Measurements from ENCODE around the gene BMP8A. TPM values are rescaled to one million over a fixed set of nuclear protein-coding genes. Genes with fewer than 3 reads are reported as not detected.
"Not testable (repeated sequence)": the region's sequence is repeated elsewhere in the genome, so short reads cannot be mapped to it uniquely, and the experiment has no call there.

The BMP8A gene
- total RNA-seq, 1 experiment from 2014 or later, result 0.11 TPM

- DNase-seq, result no peak
- intact Hi-C loops (cut with micrococcal nuclease), result no loop called here
- Histone ChIP-seq H3K27ac (ENCODE audit: low read length) (no peak overlapping the region), H3K9ac (ENCODE audit: low read length) (no peak overlapping the region), H3F3A (ENCODE audit: low read length, unreplicated experiment) (no peaks in the 10 kb centered on the region), H3K36me3 (ENCODE audit: low read depth, low read length) (no peaks in the 10 kb centered on the region), H3K79me2 (ENCODE audit: low read length) (no peaks in the 10 kb centered on the region), H3K4me3 (ENCODE audit: low read length) (no peak overlapping the region), H2AFZ (ENCODE audit: low read length) (no peak overlapping the region), H3K4me1 (ENCODE audit: insufficient read depth, low read length) (no peaks in the 10 kb centered on the region), H3K9me3 (ENCODE audit: low read length) (no peaks in the 10 kb centered on the region), H3K4me2 (ENCODE audit: low read length) (no peak overlapping the region), H4K20me1 (ENCODE audit: low read length) (no peaks in the 10 kb centered on the region), H3K27me3 (ENCODE audit: low read length) (no peaks in the 10 kb centered on the region), H3K9me2 (replicated peaks; ENCODE audit: low read length) (no peaks in the 10 kb centered on the region)
- no peak for ATAC-seq
- BruUV-seq (replicated peaks), result no TSS peak
- TF ChIP-seq EZH2phosphoT487 (IDR thresholded peaks at IDR 0.05; ENCODE audit: borderline replicate concordance, low read length), result no peak
- no peak for TF ChIP-seq CTCF (conservative IDR thresholded peaks at IDR 0.05; ENCODE audit: low read depth, low read length)
- TF ChIP-seq EZH2 (IDR thresholded peaks at IDR 0.05; ENCODE audit: low read length, unreplicated experiment), result no peak
- ChIA-PET POLR2A (ENCODE audit: unreplicated experiment) (no interaction called here), CTCF (no interaction called here)
Observed at GRCh38 chr1:39524591-39525365, 33.3 kb downstream of the BMP8A start.

GRCh38 chr1:39525366-39526165, 34.1 kb downstream of the BMP8A start:
- ChIA-PET CTCF (no interaction called here), POLR2A (ENCODE audit: unreplicated experiment) (no interaction called here)
- Histone ChIP-seq H3K4me2 (ENCODE audit: low read length) (no peak overlapping the region), H3K4me1 (ENCODE audit: insufficient read depth, low read length) (no peaks in the 10 kb centered on the region), H3K9me2 (replicated peaks; ENCODE audit: low read length) (no peaks in the 10 kb centered on the region), H3K36me3 (ENCODE audit: low read depth, low read length) (no peaks in the 10 kb centered on the region), H3K9ac (ENCODE audit: low read length) (no peak overlapping the region), H4K20me1 (ENCODE audit: low read length) (no peaks in the 10 kb centered on the region), H3K79me2 (ENCODE audit: low read length) (no peaks in the 10 kb centered on the region), H3K27me3 (ENCODE audit: low read length) (no peaks in the 10 kb centered on the region), H3K27ac (ENCODE audit: low read length) (no peak overlapping the region), H3F3A (ENCODE audit: low read length, unreplicated experiment) (no peaks in the 10 kb centered on the region), H2AFZ (ENCODE audit: low read length) (no peak overlapping the region), H3K9me3 (ENCODE audit: low read length) (no peaks in the 10 kb centered on the region), H3K4me3 (ENCODE audit: low read length) (no peak overlapping the region)
- DNase-seq (no peak), ATAC-seq (no peak)
- intact Hi-C loops (cut with micrococcal nuclease), result no loop called here
- no TSS peak for BruUV-seq (replicated peaks)
- TF ChIP-seq EZH2phosphoT487 (IDR thresholded peaks at IDR 0.05; ENCODE audit: borderline replicate concordance, low read length), result no peak

GRCh38 chr1:39526466-39527189, 35.2 kb downstream of the BMP8A start:
- Histone ChIP-seq H3K4me1 (ENCODE audit: insufficient read depth, low read length) (no peaks in the 10 kb centered on the region), H3K4me2 (ENCODE audit: low read length) (no peak overlapping the region), H3K79me2 (ENCODE audit: low read length) (no peaks in the 10 kb centered on the region), H3K36me3 (ENCODE audit: low read depth, low read length) (no peaks in the 10 kb centered on the region), H3K9me3 (ENCODE audit: low read length) (no peaks in the 10 kb centered on the region), H3K27ac (ENCODE audit: low read length) (no peak overlapping the region), H3K27me3 (ENCODE audit: low read length) (no peaks in the 10 kb centered on the region), H3F3A (ENCODE audit: low read length, unreplicated experiment) (no peaks in the 10 kb centered on the region), H2AFZ (ENCODE audit: low read length) (no peak overlapping the region), H4K20me1 (ENCODE audit: low read length) (no peaks in the 10 kb centered on the region), H3K4me3 (ENCODE audit: low read length) (no peak overlapping the region), H3K9me2 (replicated peaks; ENCODE audit: low read length) (no peaks in the 10 kb centered on the region), H3K9ac (ENCODE audit: low read length) (no peak overlapping the region)
- TF ChIP-seq CTCF (conservative IDR thresholded peaks at IDR 0.05; ENCODE audit: low read depth, low read length) (no peak), EZH2 (IDR thresholded peaks at IDR 0.05; ENCODE audit: low read length, unreplicated experiment) (no peak), EZH2phosphoT487 (IDR thresholded peaks at IDR 0.05; ENCODE audit: borderline replicate concordance, low read length) (no peak)
- no peak for DNase-seq
- BruUV-seq (replicated peaks), result no TSS peak
- POLR2A ChIA-PET (ENCODE audit: unreplicated experiment), result no interaction called here
- intact Hi-C loops (cut with micrococcal nuclease), result no loop called here
- CTCF ChIA-PET, result interaction anchor here (0.6 kb wide), 1 partner anchor 12 kb away, joined by 3 read pairs; no protein-coding TSS in a partner anchor
- ATAC-seq, result no peak

GRCh38 chr1:39527190-39527579, 35.7 kb downstream of the BMP8A start:
- H4K20me1 ChIP-seq (ENCODE audit: low read length); H3K27ac ChIP-seq (ENCODE audit: low read length); H3K9me2 ChIP-seq (replicated peaks; ENCODE audit: low read length); H3K79me2 ChIP-seq (ENCODE audit: low read length); H3K4me2 ChIP-seq (ENCODE audit: low read length); H2AFZ ChIP-seq (ENCODE audit: low read length); H3K4me1 ChIP-seq (ENCODE audit: insufficient read depth, low read length); H3F3A ChIP-seq (ENCODE audit: low read length, unreplicated experiment); H3K36me3 ChIP-seq (ENCODE audit: low read depth, low read length); H3K27me3 ChIP-seq (ENCODE audit: low read length); DNase-seq; BruUV-seq (replicated peaks); ATAC-seq; intact Hi-C loops (cut with micrococcal nuclease); H3K9ac ChIP-seq (ENCODE audit: low read length); H3K4me3 ChIP-seq (ENCODE audit: low read length); H3K9me3 ChIP-seq (ENCODE audit: low read length); CTCF ChIA-PET; POLR2A ChIA-PET (ENCODE audit: unreplicated experiment): not testable (repeated sequence)

Measured in PC-3 (cell line).